ENCODE results near the gene PROX1. TPM values are rescaled to one million over a fixed set of nuclear protein-coding genes. Genes with fewer than 3 reads are reported as not detected.

Gene PROX1
- total and polyA plus RNA-seq, 2 donors (not counting 1 experiment from before 2014, with no cell fraction given), result 0.02 to 0.17 TPM

- no peak overlapping the region for H2AFZ ChIP-seq (ENCODE audit: low read length)
- H3K36me3 ChIP-seq (ENCODE audit: control insufficient read depth, insufficient read depth, low read length), result no peaks in the 10 kb centered on the region
- H3K4me3 ChIP-seq (replicated peaks in 1 of 4; ENCODE audit: control extremely low read depth in 1 of 4, insufficient read depth in 1 of 4, low read depth in 3 of 4, low read length in 4 of 4), result no peak overlapping the region
- no peak for DNase-seq (ENCODE audit: low read depth in 2 of 2)
- no peak overlapping the region for H3K9ac ChIP-seq (ENCODE audit: insufficient read depth, low read length)
- H4K20me1 ChIP-seq (ENCODE audit: control insufficient read depth, extremely low read depth, insufficient read depth, low read length), result no peaks in the 10 kb centered on the region
- no peaks in the 10 kb centered on the region for H3K9me3 ChIP-seq (ENCODE audit: control insufficient read depth, insufficient read depth, low read depth, low read length)
- no peak overlapping the region for H3K4me2 ChIP-seq (ENCODE audit: extremely low read depth, insufficient read depth, low read length)
- H3K79me2 ChIP-seq (ENCODE audit: control insufficient read depth, insufficient read depth, low read length), result no peaks in the 10 kb centered on the region
- TF ChIP-seq EZH2 (IDR thresholded peaks at IDR 0.05; ENCODE audit: low read length, missing control alignments) (no peak), CTCF (conservative IDR thresholded peaks at IDR 0.05 in 1 of 2, IDR thresholded peaks at IDR 0.05 in 1 of 2; ENCODE audit: low read depth in 1 of 2, low read length in 2 of 2) (no peak)
- no peaks in the 10 kb centered on the region for H3K27me3 ChIP-seq (ENCODE audit: control insufficient read depth, insufficient read depth, low read length)
- no peak overlapping the region for H3K27ac ChIP-seq (ENCODE audit: insufficient read depth, low read length)
- no peaks in the 10 kb centered on the region for H3K4me1 ChIP-seq (ENCODE audit: control insufficient read depth, extremely low read depth, insufficient read depth, low read length)
Observed at GRCh38 chr1:214058076-214058475, 70.3 kb downstream of the PROX1 start.

- Histone ChIP-seq H3K9ac (ENCODE audit: insufficient read depth, low read length) (no peak overlapping the region), H3K27ac (ENCODE audit: insufficient read depth, low read length) (no peak overlapping the region), H3K4me1 (ENCODE audit: control insufficient read depth, extremely low read depth, insufficient read depth, low read length) (no peaks in the 10 kb centered on the region), H3K4me2 (ENCODE audit: extremely low read depth, insufficient read depth, low read length) (no peak overlapping the region), H3K36me3 (ENCODE audit: control insufficient read depth, insufficient read depth, low read length) (no peaks in the 10 kb centered on the region), H4K20me1 (ENCODE audit: control insufficient read depth, extremely low read depth, insufficient read depth, low read length) (no peaks in the 10 kb centered on the region), H3K79me2 (ENCODE audit: control insufficient read depth, insufficient read depth, low read length) (no peaks in the 10 kb centered on the region), H3K27me3 (ENCODE audit: control insufficient read depth, insufficient read depth, low read length) (no peaks in the 10 kb centered on the region), H3K4me3 (replicated peaks in 1 of 4; ENCODE audit: control extremely low read depth in 1 of 4, insufficient read depth in 1 of 4, low read depth in 3 of 4, low read length in 4 of 4) (no peak overlapping the region), H2AFZ (ENCODE audit: low read length) (no peak overlapping the region), H3K9me3 (ENCODE audit: control insufficient read depth, insufficient read depth, low read depth, low read length) (no peaks in the 10 kb centered on the region)
- DNase-seq (ENCODE audit: low read depth in 2 of 2), result no peak
- TF ChIP-seq CTCF (conservative IDR thresholded peaks at IDR 0.05 in 1 of 2, IDR thresholded peaks at IDR 0.05 in 1 of 2; ENCODE audit: low read depth in 1 of 2, low read length in 2 of 2) (no peak), EZH2 (IDR thresholded peaks at IDR 0.05; ENCODE audit: low read length, missing control alignments) (no peak)
Observed at GRCh38 chr1:214066190-214066589, 78.4 kb downstream of the PROX1 start.

GRCh38 chr1:214066936-214067335 lies 79.2 kb downstream of the PROX1 start:
- H3K9me3 ChIP-seq (ENCODE audit: control insufficient read depth, insufficient read depth, low read depth, low read length), result no peaks in the 10 kb centered on the region
- H3K4me2 ChIP-seq (ENCODE audit: extremely low read depth, insufficient read depth, low read length), result no peak overlapping the region
- no peak overlapping the region for H3K4me3 ChIP-seq (replicated peaks in 1 of 4; ENCODE audit: control extremely low read depth in 1 of 4, insufficient read depth in 1 of 4, low read depth in 3 of 4, low read length in 4 of 4)
- no peaks in the 10 kb centered on the region for H3K79me2 ChIP-seq (ENCODE audit: control insufficient read depth, insufficient read depth, low read length)
- H3K9ac ChIP-seq (ENCODE audit: insufficient read depth, low read length), result no peak overlapping the region
- no peak for DNase-seq (ENCODE audit: low read depth in 2 of 2)
- no peaks in the 10 kb centered on the region for H4K20me1 ChIP-seq (ENCODE audit: control insufficient read depth, extremely low read depth, insufficient read depth, low read length)
- H3K27ac ChIP-seq (ENCODE audit: insufficient read depth, low read length), result no peak overlapping the region
- no peaks in the 10 kb centered on the region for H3K27me3 ChIP-seq (ENCODE audit: control insufficient read depth, insufficient read depth, low read length)
- no peaks in the 10 kb centered on the region for H3K36me3 ChIP-seq (ENCODE audit: control insufficient read depth, insufficient read depth, low read length)
- H3K4me1 ChIP-seq (ENCODE audit: control insufficient read depth, extremely low read depth, insufficient read depth, low read length), result no peaks in the 10 kb centered on the region
- TF ChIP-seq EZH2 (IDR thresholded peaks at IDR 0.05; ENCODE audit: low read length, missing control alignments) (no peak), CTCF (conservative IDR thresholded peaks at IDR 0.05 in 1 of 2, IDR thresholded peaks at IDR 0.05 in 1 of 2; ENCODE audit: low read depth in 1 of 2, low read length in 2 of 2) (no peak)
- no peak overlapping the region for H2AFZ ChIP-seq (ENCODE audit: low read length)
